Measurements from ENCODE around the gene NFATC4.

- TF ChIP-seq CTCF (IDR thresholded peaks at IDR 0.05), result no peak
- no peak for TF ChIP-seq POLR2A (IDR thresholded peaks at IDR 0.05)
- no peak for TF ChIP-seq EP300 (IDR thresholded peaks at IDR 0.05)
Observed at GRCh38 chr14:24401810-24402702, 34.1 kb downstream of the NFATC4 start.

Measured in tibial nerve (tissue), 4 donors.